GM21447 (cell line): Measurements from ENCODE around the gene ATG2A.

Source experiments
- ATAC-seq: cut with Tn5 transposase; IDR thresholded peaks from one replicate; pipeline ENCODE4 v1.9.1; 2021; ENCODE audit not compliant: unreplicated experiment

Gene ATG2A

GRCh38 chr11:64905516-64906313 is 11.3 kb downstream of the ATG2A start:
- no peak for ATAC-seq

- ATAC-seq, result no peak
Observed at GRCh38 chr11:64903291-64903833, 13.6 kb downstream of the ATG2A start.

- ATAC-seq, result no peak
Observed at GRCh38 chr11:64902102-64902900, 14.7 kb downstream of the ATG2A start.

- no peak for ATAC-seq
Observed at GRCh38 chr11:64900774-64901173, 16.2 kb downstream of the ATG2A start.

GRCh38 chr11:64900263-64900678 is 16.7 kb downstream of the ATG2A start:
- no peak for ATAC-seq

GRCh38 chr11:64898541-64898940 is 18.5 kb downstream of the ATG2A start:
- no peak for ATAC-seq

- ATAC-seq, result no peak
Observed at GRCh38 chr11:64898076-64898445, 18.9 kb downstream of the ATG2A start.

GRCh38 chr11:64897381-64898075 is 19.5 kb downstream of the ATG2A start:
- ATAC-seq, result no peak

- no peak for ATAC-seq
Observed at GRCh38 chr11:64896448-64897022, 20.5 kb downstream of the ATG2A start.

- no peak for ATAC-seq
Observed at GRCh38 chr11:64894812-64895452, 22.1 kb downstream of the ATG2A start.

- peak; percentile 80 for ATAC-seq
Observed at GRCh38 chr11:64894070-64894811, 22.8 kb downstream of the ATG2A start.

GRCh38 chr11:64893194-64894069 is 23.6 kb downstream of the ATG2A start:
- no peak for ATAC-seq

GRCh38 chr11:64892838-64893193 is 24.2 kb downstream of the ATG2A start:
- ATAC-seq, result no peak

- ATAC-seq, result no peak
Observed at GRCh38 chr11:64892411-64892831, 24.6 kb downstream of the ATG2A start.

- ATAC-seq, result no peak
Observed at GRCh38 chr11:64891880-64892279, 25.1 kb downstream of the ATG2A start.

- no peak for ATAC-seq
Observed at GRCh38 chr11:64891215-64891848, 25.7 kb downstream of the ATG2A start.

GRCh38 chr11:64890522-64890939 is 26.5 kb downstream of the ATG2A start:
- ATAC-seq, result no peak

GRCh38 chr11:64888729-64889511 is 28.1 kb downstream of the ATG2A start:
- no peak for ATAC-seq
